GM13977 (cell line): Measurements from ENCODE around the gene STIM1.
A peak's percentile ranks its signal among the peaks of the same experiment; 100 is the strongest.
"Not testable (repeated sequence)": the region's sequence is repeated elsewhere in the genome, so short reads cannot be mapped to it uniquely, and the experiment has no call there.

ENCODE experiments used
- DNase-seq: peaks from one replicate; pipeline ENCODE4 v3.0.0; 2012; ENCODE audit warnings: low spot score
- in situ Hi-C: fragments of 300-500 bp; cut with MboI; formaldehyde crosslinking; loops from one replicate; pipeline ENCODE4 v1.12.0; 2022; ENCODE audit warnings: low sequenced_read_pairs, low pct_unique_long_range_greater_than_20kb, mixed read lengths, inconsistent platforms; ENCODE audit not compliant: unreplicated experiment
- TF ChIP-seq, protein P1 (sequence below): IDR thresholded peaks from 2 replicates; pipeline ENCODE4 v1.5.1; 2012; ENCODE audit warnings: mild to moderate bottlenecking, control low read depth; ENCODE audit not compliant: insufficient read depth; ENCODE audit errors: extremely low read depth, missing control alignments

The STIM1 gene

DNA sequence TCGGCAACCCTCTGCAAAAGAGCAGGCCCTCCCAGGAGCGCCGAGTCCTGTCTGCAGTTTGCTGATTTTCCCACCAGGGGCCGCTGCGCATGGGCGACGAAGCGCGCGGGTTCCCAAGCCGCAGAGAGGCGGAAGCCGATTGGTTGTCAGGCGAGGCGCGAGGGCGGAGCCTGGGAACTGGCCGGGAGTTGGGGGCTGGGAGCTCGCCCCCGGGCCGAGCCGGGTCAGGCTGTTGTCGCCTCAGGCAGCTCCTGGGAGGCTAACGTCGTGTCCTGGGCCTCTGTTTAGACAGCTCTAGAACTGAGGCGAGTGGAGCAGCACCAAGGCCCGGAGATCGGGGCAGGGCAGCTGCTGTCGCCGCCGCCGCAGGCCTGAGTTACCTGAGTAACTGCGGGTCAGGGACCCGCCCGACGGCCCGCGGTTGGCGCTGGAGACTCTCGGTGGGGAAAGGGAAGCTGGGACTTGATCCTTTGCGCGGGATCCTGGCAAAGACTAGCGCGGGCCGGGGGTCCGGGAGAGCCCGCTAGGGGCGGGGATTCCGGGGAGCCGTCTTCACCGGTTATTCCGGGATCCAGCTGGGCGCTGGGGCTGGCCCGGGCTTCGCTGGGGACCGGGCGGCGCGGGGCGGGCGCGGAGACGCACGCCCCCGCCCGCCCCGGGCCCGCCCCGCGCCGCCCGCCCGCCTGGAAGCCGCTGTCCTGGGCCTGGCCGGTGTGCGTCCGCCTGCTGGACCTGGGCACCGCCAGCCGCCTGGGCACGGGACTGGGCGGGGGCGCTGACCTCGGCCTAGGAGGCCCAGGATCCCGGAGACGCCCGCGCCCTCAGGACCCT, at the start of gene STIM1:
Gene STIM1 (plus strand): TSS at position 688 of the 831 bp plus-strand sequence. CDS start 607 bp downstream, outside the sequence.
- TF ChIP-seq, protein P1, sequence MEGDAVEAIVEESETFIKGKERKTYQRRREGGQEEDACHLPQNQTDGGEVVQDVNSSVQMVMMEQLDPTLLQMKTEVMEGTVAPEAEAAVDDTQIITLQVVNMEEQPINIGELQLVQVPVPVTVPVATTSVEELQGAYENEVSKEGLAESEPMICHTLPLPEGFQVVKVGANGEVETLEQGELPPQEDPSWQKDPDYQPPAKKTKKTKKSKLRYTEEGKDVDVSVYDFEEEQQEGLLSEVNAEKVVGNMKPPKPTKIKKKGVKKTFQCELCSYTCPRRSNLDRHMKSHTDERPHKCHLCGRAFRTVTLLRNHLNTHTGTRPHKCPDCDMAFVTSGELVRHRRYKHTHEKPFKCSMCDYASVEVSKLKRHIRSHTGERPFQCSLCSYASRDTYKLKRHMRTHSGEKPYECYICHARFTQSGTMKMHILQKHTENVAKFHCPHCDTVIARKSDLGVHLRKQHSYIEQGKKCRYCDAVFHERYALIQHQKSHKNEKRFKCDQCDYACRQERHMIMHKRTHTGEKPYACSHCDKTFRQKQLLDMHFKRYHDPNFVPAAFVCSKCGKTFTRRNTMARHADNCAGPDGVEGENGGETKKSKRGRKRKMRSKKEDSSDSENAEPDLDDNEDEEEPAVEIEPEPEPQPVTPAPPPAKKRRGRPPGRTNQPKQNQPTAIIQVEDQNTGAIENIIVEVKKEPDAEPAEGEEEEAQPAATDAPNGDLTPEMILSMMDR = peak; percentile 95
- in situ Hi-C loops = loop anchor here (10.0 kb wide), 1 partner anchor 110 kb away; no protein-coding TSS in a partner anchor
- DNase-seq = peak; percentile 94

DNA sequence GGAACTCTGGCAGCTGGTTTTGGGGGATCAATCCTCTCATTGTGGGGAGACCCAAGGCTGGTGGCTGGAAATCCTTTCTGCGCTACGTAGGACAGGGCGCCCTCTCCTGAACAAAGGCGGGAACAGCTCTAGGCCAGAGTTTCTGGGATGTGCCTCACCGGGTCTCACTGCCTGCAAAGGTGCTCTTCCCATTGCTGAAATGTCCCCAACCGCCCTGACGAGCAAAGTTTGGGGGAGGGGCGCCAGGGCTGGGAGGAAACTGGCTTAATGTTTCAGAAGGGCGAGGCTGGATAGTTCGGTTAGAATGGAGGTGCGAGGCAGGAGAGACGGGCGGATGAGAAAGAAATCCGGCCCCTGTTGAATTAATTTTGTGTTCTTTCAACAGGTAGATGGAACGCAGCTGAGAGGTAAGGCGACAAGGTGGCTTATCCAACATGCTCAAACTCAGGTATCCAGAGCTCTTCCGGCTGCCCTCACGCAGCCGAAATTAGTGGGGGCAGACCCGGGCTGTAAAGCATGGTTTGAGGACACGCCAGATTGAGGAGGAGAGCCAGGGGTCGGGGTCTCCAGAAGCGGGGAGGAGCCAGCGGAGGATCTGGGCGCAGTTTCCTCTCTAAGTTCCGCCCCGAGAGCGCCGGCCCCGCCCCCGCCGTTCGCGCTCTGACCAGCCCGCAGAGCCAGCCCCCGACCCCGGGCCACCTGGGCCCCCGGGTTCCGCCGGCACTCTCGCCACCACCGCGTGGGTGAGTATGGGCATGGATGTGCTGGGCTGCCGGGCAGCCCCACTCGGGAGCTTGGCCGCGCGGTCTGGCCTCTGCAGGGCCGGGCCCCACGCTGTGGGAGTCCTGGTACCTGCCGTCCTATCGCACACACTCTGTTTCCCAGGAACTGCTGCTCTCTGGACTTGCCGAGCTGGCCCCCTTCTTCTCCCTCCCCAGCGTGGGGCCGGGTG, 47.3 kb upstream of the STIM1 start, which contains the start of gene PGAP2:
Gene PGAP2 (plus strand): TSS at position 652 of the 952 bp plus-strand sequence. CDS start 2,700 bp downstream, outside the sequence.
- DNase-seq = peak; percentile 84
- TF ChIP-seq, protein P1 = peak; percentile 88
- in situ Hi-C loops = no loop called here

DNA sequence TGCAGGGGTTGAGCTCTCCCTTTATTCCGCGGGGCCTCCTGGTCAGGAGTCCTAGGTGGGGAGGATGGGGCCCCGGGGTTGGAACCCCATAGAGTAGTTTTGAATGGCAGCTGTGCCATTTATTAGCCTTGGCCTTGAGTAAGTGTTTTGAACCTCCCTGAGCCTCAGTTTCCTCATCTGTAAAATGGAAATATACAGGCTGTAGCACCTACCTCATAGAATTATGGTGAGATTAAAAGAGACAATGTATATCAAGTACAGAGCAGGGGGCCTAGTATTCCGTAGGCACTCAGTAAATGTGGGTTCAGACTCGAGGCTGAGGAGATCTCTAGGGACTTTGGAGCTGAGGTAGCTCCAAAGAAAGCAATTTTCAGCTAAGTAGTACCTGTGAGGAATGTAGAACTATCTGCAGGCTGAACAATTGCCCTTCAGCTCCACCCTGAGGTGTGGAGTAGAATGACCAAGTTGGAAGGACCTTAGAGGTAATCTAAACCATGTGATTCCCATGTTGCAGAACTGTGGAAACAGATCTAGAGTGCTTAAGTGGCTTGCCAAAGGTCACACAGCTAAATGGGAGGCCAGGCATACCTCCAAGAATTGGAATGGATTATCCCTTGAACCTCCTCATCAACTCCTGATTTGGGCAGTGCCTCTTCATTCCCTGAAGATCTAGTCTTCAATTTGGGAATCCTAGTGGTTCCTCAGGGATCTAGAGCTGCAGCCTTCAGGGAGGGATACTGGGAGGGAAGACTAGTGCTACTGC, 46.4 kb upstream of the STIM1 start:
- TF ChIP-seq, protein P1 = peak; percentile 75
- peak; percentile 88 for DNase-seq
- in situ Hi-C loops = no loop called here

DNA sequence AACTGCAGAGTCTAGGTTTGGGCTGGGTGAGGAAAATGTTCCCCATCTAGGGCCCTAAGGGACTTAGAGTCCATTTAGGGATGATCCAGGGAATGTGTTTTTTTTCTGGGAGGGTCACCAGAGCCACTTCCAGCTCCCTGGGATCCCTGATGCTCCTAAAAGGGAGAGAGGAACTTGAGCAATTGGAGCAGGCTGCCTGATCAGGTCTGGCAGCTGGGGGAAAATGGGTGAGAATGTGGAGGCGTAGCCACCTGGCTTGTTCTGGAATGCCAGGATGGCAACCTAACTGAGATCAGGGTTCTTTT, 45.9 kb upstream of the STIM1 start:
- in situ Hi-C loops = no loop called here
- no peak for DNase-seq
- TF ChIP-seq, protein P1 = no peak

DNA sequence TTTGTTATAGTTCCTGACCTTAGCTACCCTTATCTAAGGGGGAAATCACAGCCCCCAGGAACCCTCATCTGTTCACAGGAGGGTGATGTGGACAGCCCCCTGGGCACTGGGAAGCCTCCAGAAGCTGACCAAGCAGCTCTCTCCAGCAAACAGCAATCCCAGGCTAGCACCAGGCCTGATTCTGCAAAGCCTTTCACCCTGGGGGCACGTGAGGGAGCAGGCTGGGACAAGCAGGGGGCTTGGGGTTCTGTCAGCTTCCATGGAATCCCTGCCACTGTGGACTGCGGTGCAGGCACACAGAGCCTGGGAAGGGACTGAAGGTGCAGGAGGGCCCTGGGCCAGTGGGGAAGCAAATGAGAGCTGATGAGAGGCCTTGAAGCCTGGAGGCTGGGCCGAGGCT, 45.0 kb upstream of the STIM1 start:
- in situ Hi-C loops = no loop called here
- TF ChIP-seq, protein P1 = no peak
- no peak for DNase-seq

DNA sequence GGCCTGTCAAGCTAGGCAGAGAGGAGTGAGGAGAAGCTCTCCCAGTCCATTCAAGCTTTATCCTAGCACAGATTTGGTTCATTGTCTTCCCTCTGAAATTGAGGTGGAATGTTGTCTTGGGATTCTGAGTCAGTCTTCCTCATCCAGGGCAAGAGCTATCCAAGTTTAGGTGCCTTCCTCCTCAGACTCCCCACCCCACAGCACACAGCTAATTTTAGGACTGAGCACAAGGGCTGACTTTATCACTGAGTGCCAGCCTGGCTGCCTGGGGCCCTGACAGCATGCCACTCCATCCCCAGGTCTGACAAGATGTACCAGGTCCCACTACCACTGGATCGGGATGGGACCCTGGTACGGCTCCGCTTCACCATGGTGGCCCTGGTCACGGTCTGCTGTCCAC, 44.5 kb upstream of the STIM1 start:
- in situ Hi-C loops = no loop called here
- no peak for DNase-seq
- TF ChIP-seq, protein P1 = no peak

DNA sequence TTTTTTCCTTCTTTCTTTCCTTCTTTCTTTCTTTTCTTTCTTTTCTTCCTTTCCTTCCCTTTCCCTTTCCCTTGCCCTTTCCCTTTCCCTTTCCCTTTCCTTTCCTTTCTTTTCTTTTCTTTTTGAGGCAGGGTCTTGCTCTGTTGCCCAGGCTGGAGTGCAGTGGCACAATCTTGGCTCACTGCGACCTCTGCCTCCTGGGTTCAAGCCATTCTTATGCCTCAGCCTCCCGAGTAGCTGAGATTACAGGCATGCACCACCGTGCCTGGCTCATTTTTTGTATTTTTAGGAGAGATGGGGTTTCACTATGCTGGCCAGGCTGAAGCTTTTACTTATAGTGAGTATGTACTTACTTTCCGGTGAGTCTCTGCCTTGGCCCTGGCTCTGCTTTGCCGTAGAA, 40.6 kb upstream of the STIM1 start:
- in situ Hi-C loops, DNase-seq: not testable (repeated sequence)
